ENCODE measurements around the gene BMP8B.
"Not testable (repeated sequence)": the region's sequence is repeated elsewhere in the genome, so short reads cannot be mapped to it uniquely, and the experiment has no call there.

The BMP8B gene

DNA sequence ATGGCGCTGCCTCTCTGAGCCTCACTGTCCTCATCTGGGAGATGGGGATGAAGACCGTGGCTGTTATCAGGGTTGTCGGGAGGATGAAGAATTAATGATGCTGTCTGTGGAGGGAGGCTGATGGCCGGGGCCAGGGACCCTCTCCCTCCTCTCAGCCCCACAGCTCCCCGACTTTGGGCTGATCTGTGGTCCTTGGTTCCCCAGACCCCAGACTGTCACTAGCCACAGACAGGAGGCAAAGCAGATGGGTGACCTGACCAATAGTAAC lies 1.6 kb downstream of the BMP8B start:
- H3K4me3 ChIP-seq (ENCODE audit: control insufficient read depth in 1 of 7, extremely low read depth in 1 of 7, insufficient read depth in 4 of 7, low read depth in 2 of 7, low read length in 6 of 7); H3K36me3 ChIP-seq (ENCODE audit: control insufficient read depth in 4 of 4, insufficient read depth in 4 of 4, low read length in 3 of 4); H3K27ac ChIP-seq (ENCODE audit: insufficient read depth in 1 of 2, low read depth in 1 of 2, low read length in 2 of 2, poor library complexity in 1 of 2, severe bottlenecking in 2 of 2); DNase-seq; H3K9me3 ChIP-seq (ENCODE audit: control extremely low read depth in 1 of 5, control insufficient read depth in 4 of 5, insufficient read depth in 2 of 5, low read depth in 1 of 5, low read length in 4 of 5); POLR2A ChIA-PET; H3K4me1 ChIP-seq (ENCODE audit: control extremely low read depth in 1 of 4, control insufficient read depth in 4 of 4, insufficient read depth in 4 of 4, low read length in 3 of 4): not testable (repeated sequence)
- peaks cover 0 to 49% (median 15%) of the 10 kb centered on the region in 5 experiments for H3K27me3 ChIP-seq (replicated peaks in 2 of 5; ENCODE audit: control insufficient read depth in 4 of 5, insufficient read depth in 5 of 5, low read length in 4 of 5)
- 100% methylated on average over 1 of the region's 5 CpGs for WGBS (ENCODE audit: insufficient coverage)
- CTCF ChIA-PET = interaction anchor here (1.0 kb wide), 1 partner anchor 12 kb away, joined by 3 read pairs; no protein-coding TSS in a partner anchor

DNA sequence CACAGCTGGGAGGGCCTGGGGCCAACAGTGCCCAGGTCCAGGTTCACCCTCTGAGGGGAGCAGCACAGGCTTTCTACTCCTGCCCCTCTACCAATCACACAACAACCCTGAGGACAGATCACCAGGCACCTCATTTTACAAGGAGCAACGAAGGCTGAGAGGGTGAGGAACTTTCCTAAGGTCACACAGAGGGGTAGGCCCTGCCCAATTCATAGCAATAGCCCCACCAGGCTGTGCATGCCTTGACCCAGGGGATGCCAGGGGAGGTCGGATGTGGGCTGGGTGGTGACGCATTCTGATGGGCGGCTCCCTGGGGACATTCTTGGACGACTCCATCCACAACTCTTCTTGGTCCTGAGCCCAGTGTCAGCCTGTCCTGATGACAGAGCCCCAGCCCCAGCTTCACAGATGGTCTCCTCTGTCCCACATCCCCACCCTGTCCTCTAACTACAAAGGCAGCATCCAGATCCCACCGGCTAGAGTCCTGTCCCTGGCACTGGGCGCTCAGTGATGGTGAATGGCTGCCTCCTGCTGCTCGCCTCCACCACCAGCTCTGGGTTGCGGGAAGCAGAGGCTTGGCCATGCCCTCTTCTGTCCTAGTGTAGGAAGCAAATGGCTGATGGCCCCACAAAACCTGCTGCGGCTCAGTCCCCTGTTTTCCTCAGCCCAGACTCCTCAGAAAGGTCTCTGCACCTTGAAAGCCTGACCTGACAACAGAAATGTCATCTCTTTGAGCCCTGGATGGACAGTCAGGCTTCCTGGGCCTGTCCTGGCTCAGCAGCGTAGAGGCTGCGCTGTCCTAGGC lies 2.2 kb downstream of the BMP8B start:
- H3K27ac ChIP-seq (ENCODE audit: insufficient read depth in 1 of 2, low read depth in 1 of 2, low read length in 2 of 2, poor library complexity in 1 of 2, severe bottlenecking in 2 of 2) = not testable (repeated sequence)

DNA sequence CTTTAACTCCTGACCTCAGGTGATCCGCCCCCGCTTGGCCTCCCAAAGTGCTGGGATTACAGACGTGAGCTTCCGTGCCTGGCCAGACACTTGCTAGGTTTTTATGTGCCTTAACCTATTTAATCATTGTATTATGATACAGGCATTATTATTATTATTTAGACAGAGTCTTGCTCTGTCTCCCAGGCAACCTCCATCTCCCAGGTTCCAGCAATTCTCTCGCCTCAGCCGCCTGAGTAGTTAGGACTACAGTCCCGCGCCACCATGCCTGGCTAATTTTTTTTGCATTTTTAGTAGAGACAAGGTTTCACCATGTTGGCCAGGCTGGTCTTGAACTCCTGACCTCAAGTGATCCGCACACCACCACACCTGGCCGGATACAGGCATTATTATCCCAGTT lies 6.0 kb downstream of the BMP8B start:
- POLR2A ChIA-PET; H3K36me3 ChIP-seq (ENCODE audit: control insufficient read depth in 4 of 4, insufficient read depth in 4 of 4, low read length in 3 of 4); H3K27ac ChIP-seq (ENCODE audit: insufficient read depth in 1 of 2, low read depth in 1 of 2, low read length in 2 of 2, poor library complexity in 1 of 2, severe bottlenecking in 2 of 2); H3K4me3 ChIP-seq (ENCODE audit: control insufficient read depth in 1 of 7, extremely low read depth in 1 of 7, insufficient read depth in 4 of 7, low read depth in 2 of 7, low read length in 6 of 7); H3K9me3 ChIP-seq (ENCODE audit: control extremely low read depth in 1 of 5, control insufficient read depth in 4 of 5, insufficient read depth in 2 of 5, low read depth in 1 of 5, low read length in 4 of 5); H3K4me1 ChIP-seq (ENCODE audit: control extremely low read depth in 1 of 4, control insufficient read depth in 4 of 4, insufficient read depth in 4 of 4, low read length in 3 of 4); DNase-seq: not testable (repeated sequence)
- WGBS (ENCODE audit: insufficient coverage) = 98% methylated on average over 6 of the region's 10 CpGs
- peaks cover 0 to 16% (median 13%) of the 10 kb centered on the region in 5 experiments for H3K27me3 ChIP-seq (replicated peaks in 2 of 5; ENCODE audit: control insufficient read depth in 4 of 5, insufficient read depth in 5 of 5, low read length in 4 of 5)
- CTCF ChIA-PET = interaction anchor here (0.8 kb wide), 1 partner anchor 119 kb away, joined by 4 read pairs; the partner anchor contains the start of gene MYCL

More for the DNA sequence above, 2.2 kb downstream of the BMP8B start:
- H3K4me3 ChIP-seq (ENCODE audit: control insufficient read depth in 1 of 7, extremely low read depth in 1 of 7, insufficient read depth in 4 of 7, low read depth in 2 of 7, low read length in 6 of 7); H3K4me1 ChIP-seq (ENCODE audit: control extremely low read depth in 1 of 4, control insufficient read depth in 4 of 4, insufficient read depth in 4 of 4, low read length in 3 of 4); POLR2A ChIA-PET; H3K9me3 ChIP-seq (ENCODE audit: control extremely low read depth in 1 of 5, control insufficient read depth in 4 of 5, insufficient read depth in 2 of 5, low read depth in 1 of 5, low read length in 4 of 5); H3K36me3 ChIP-seq (ENCODE audit: control insufficient read depth in 4 of 4, insufficient read depth in 4 of 4, low read length in 3 of 4); DNase-seq: not testable (repeated sequence)
- peaks cover 0 to 44% (median 14%) of the 10 kb centered on the region in 5 experiments for H3K27me3 ChIP-seq (replicated peaks in 2 of 5; ENCODE audit: control insufficient read depth in 4 of 5, insufficient read depth in 5 of 5, low read length in 4 of 5)
- CTCF ChIA-PET = interaction anchor here (1.0 kb wide), 2 partner anchors 12 to 13 kb away, joined by 3 read pairs; no protein-coding TSS in a partner anchor
- 96% methylated on average over 7 of the region's 12 CpGs for WGBS (ENCODE audit: insufficient coverage)

DNA sequence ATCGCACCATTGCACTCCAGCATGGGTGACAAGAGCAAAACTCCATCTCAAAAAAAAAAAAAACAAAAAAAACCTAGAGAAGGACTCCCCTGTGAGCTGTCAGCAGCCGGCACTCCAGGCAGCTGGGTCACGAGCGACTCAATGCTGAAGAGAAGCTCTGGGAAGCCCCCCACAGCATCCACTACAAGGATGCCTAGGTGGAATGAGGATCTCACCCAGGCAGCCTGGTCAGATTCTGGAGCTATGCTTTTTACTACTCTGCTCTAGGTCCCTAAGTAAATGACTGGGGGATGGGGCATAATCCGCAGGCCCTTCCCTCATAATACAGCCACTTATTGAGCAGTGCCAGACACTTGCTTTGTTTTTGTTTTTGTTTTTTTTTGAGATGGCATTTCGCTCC lies 6.6 kb downstream of the BMP8B start:
- H3K36me3 ChIP-seq (ENCODE audit: control insufficient read depth in 4 of 4, insufficient read depth in 4 of 4, low read length in 3 of 4) = no peaks in the 10 kb centered on the region
- DNase-seq = no peak
- H3K4me3 ChIP-seq (ENCODE audit: control insufficient read depth in 1 of 7, extremely low read depth in 1 of 7, insufficient read depth in 4 of 7, low read depth in 2 of 7, low read length in 6 of 7) = no peak overlapping the region
- 80% methylated on average over 3 of the region's 6 CpGs for WGBS (ENCODE audit: insufficient coverage)
- H3K27ac ChIP-seq (ENCODE audit: insufficient read depth in 1 of 2, low read depth in 1 of 2, low read length in 2 of 2, poor library complexity in 1 of 2, severe bottlenecking in 2 of 2) = no peak overlapping the region
- H3K4me1 ChIP-seq (ENCODE audit: control extremely low read depth in 1 of 4, control insufficient read depth in 4 of 4, insufficient read depth in 4 of 4, low read length in 3 of 4) = peaks cover 0 to 5% (median 2%) of the 10 kb centered on the region in 4 experiments
- ChIA-PET CTCF (interaction anchor here (0.8 to 1.4 kb wide), 2 partner anchors 8 to 120 kb away, joined by 4 to 5 read pairs; partner anchors contain the start of gene MYCL), POLR2A (no interaction called here)
- H3K27me3 ChIP-seq (replicated peaks in 2 of 5; ENCODE audit: control insufficient read depth in 4 of 5, insufficient read depth in 5 of 5, low read length in 4 of 5) = peaks cover 0 to 10% (median 9%) of the 10 kb centered on the region in 5 experiments
- no peaks in the 10 kb centered on the region for H3K9me3 ChIP-seq (ENCODE audit: control extremely low read depth in 1 of 5, control insufficient read depth in 4 of 5, insufficient read depth in 2 of 5, low read depth in 1 of 5, low read length in 4 of 5)

DNA sequence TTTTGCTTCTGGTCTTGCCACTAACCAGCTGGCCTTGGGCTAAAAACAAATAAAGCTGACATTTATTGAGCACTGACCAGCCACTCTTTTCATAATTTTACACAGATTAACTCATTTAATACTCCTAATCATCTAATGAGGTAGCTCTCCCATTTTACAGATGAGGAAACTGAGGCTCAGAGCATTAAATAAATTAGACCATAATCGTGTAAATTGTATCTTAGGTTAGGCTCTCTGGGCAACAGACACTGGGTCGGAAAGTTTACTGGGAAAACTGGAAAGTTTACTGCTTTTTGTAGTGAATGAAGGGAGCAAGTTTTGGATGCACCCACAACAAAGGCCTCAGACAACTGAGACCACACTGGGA lies 7.3 kb downstream of the BMP8B start:
- no peak for DNase-seq
- Histone ChIP-seq H3K36me3 (ENCODE audit: control insufficient read depth in 4 of 4, insufficient read depth in 4 of 4, low read length in 3 of 4) (no peaks in the 10 kb centered on the region), H3K4me1 (ENCODE audit: control extremely low read depth in 1 of 4, control insufficient read depth in 4 of 4, insufficient read depth in 4 of 4, low read length in 3 of 4) (peaks cover 0 to 5% (median 3%) of the 10 kb centered on the region in 4 experiments), H3K4me3 (ENCODE audit: control insufficient read depth in 1 of 7, extremely low read depth in 1 of 7, insufficient read depth in 4 of 7, low read depth in 2 of 7, low read length in 6 of 7) (no peak overlapping the region), H3K27ac (ENCODE audit: insufficient read depth in 1 of 2, low read depth in 1 of 2, low read length in 2 of 2, poor library complexity in 1 of 2, severe bottlenecking in 2 of 2) (no peak overlapping the region), H3K9me3 (ENCODE audit: control extremely low read depth in 1 of 5, control insufficient read depth in 4 of 5, insufficient read depth in 2 of 5, low read depth in 1 of 5, low read length in 4 of 5) (no peaks in the 10 kb centered on the region), H3K27me3 (replicated peaks in 2 of 5; ENCODE audit: control insufficient read depth in 4 of 5, insufficient read depth in 5 of 5, low read length in 4 of 5) (peaks cover 0 to 8% (median 2%) of the 10 kb centered on the region in 5 experiments)
- WGBS (ENCODE audit: insufficient coverage) = 100% methylated on average over 2 of the region's 2 CpGs
- POLR2A ChIA-PET = no interaction called here
- CTCF ChIA-PET = interaction anchor here (1.4 kb wide), 1 partner anchor 9 kb away, joined by 5 read pairs; no protein-coding TSS in a partner anchor

DNA sequence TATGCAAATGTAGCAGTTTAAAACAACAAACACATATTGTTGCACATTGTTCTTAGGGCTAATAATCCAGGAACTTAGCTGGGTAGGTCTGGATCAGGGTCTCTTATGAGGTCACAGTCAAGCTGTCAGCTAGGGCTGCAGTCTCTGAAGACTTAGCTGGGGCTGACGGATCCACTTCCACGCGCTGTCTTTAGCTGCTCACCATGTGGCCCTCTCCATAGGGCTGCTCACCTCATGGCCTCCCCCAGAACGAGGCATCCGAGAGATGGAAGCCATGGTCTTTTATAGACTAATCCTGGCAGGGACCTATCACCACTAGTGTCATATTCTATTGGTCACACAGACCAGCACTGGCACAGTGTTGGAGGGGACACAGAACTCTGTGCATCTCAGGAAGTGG lies 8.8 kb downstream of the BMP8B start:
- POLR2A ChIA-PET = no interaction called here
- CTCF ChIA-PET = no interaction called here

DNA sequence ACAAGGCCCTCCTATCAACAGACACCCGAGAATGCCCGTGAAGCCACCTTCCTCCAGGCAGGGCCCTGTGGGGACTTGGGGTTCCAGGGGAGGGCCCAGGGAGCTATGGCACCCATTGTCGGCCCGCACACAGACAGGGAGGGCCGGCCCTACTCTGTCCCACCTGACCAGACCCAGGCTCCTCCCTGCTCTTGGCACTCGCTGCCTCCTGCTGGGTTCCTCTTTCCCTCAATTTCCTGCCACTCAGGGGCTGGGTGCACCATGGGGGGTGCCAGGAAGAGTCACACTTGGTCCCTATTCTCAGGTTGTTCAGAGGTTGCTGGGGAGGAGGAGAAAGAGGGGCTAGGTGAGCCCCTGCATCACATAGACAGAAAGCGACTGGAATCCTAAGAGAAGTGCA lies 9.5 kb downstream of the BMP8B start:
- no peak overlapping the region for H3K27ac ChIP-seq (ENCODE audit: insufficient read depth in 1 of 2, low read depth in 1 of 2, low read length in 2 of 2, poor library complexity in 1 of 2, severe bottlenecking in 2 of 2)
- no peaks in the 10 kb centered on the region for H3K9me3 ChIP-seq (ENCODE audit: control extremely low read depth in 1 of 5, control insufficient read depth in 4 of 5, insufficient read depth in 2 of 5, low read depth in 1 of 5, low read length in 4 of 5)
- ChIA-PET CTCF (no interaction called here), POLR2A (no interaction called here)
- H3K4me1 ChIP-seq (ENCODE audit: control extremely low read depth in 1 of 4, control insufficient read depth in 4 of 4, insufficient read depth in 4 of 4, low read length in 3 of 4) = peaks cover 0 to 7% (median 5%) of the 10 kb centered on the region in 4 experiments
- WGBS (ENCODE audit: insufficient coverage) = 37% methylated on average over 5 of the region's 7 CpGs
- no peaks in the 10 kb centered on the region for H3K36me3 ChIP-seq (ENCODE audit: control insufficient read depth in 4 of 4, insufficient read depth in 4 of 4, low read length in 3 of 4)
- H3K27me3 ChIP-seq (replicated peaks in 2 of 5; ENCODE audit: control insufficient read depth in 4 of 5, insufficient read depth in 5 of 5, low read length in 4 of 5) = peaks cover 0 to 8% (median 0%) of the 10 kb centered on the region in 5 experiments
- H3K4me3 ChIP-seq (ENCODE audit: control insufficient read depth in 1 of 7, extremely low read depth in 1 of 7, insufficient read depth in 4 of 7, low read depth in 2 of 7, low read length in 6 of 7) = no peak overlapping the region
- peak; percentile 13 to 61 (median 51) for DNase-seq

More for the DNA sequence above, 8.8 kb downstream of the BMP8B start:
- Histone ChIP-seq H3K4me1 (ENCODE audit: control extremely low read depth in 1 of 4, control insufficient read depth in 4 of 4, insufficient read depth in 4 of 4, low read length in 3 of 4) (peaks cover 0 to 7% (median 5%) of the 10 kb centered on the region in 4 experiments), H3K27ac (ENCODE audit: insufficient read depth in 1 of 2, low read depth in 1 of 2, low read length in 2 of 2, poor library complexity in 1 of 2, severe bottlenecking in 2 of 2) (no peak overlapping the region), H3K4me3 (ENCODE audit: control insufficient read depth in 1 of 7, extremely low read depth in 1 of 7, insufficient read depth in 4 of 7, low read depth in 2 of 7, low read length in 6 of 7) (no peak overlapping the region), H3K9me3 (ENCODE audit: control extremely low read depth in 1 of 5, control insufficient read depth in 4 of 5, insufficient read depth in 2 of 5, low read depth in 1 of 5, low read length in 4 of 5) (no peaks in the 10 kb centered on the region), H3K27me3 (replicated peaks in 2 of 5; ENCODE audit: control insufficient read depth in 4 of 5, insufficient read depth in 5 of 5, low read length in 4 of 5) (peaks cover 0 to 8% (median 0%) of the 10 kb centered on the region in 5 experiments), H3K36me3 (ENCODE audit: control insufficient read depth in 4 of 4, insufficient read depth in 4 of 4, low read length in 3 of 4) (no peaks in the 10 kb centered on the region)
- 100% methylated on average over 5 of the region's 5 CpGs for WGBS (ENCODE audit: insufficient coverage)
- no peak for DNase-seq

Measured in common myeloid progenitor, CD34-positive (primary cell).